GM21423 (cell line): ENCODE results near the gene CABLES2.

Experiments
- ATAC-seq: cut with Tn5 transposase; IDR thresholded peaks from one replicate; pipeline ENCODE4 v1.9.1; 2021; ENCODE audit warnings: mild to moderate bottlenecking, moderate library complexity; ENCODE audit not compliant: unreplicated experiment

CABLES2 gene

DNA sequence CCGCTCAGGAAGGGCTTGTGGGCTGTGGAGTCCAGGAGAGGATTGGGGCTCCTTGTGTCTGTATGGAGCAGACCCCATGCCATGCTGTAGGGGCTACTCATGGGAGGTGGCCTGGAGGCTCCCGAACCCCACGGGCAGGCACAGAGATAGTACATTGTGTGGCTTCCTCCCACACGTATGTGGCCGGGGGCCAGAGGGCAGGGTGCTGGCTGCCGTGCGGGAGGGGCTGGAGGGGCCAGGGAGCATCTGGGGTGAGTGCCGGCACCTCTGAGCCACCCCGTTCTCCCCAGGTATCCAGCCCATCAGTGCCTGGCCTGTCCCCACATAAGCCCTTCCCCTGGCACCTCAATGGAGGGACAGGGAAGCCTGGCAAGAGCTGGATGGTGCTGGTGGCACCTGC, 12.7 kb upstream of the CABLES2 start:
- ATAC-seq, result no peak

DNA sequence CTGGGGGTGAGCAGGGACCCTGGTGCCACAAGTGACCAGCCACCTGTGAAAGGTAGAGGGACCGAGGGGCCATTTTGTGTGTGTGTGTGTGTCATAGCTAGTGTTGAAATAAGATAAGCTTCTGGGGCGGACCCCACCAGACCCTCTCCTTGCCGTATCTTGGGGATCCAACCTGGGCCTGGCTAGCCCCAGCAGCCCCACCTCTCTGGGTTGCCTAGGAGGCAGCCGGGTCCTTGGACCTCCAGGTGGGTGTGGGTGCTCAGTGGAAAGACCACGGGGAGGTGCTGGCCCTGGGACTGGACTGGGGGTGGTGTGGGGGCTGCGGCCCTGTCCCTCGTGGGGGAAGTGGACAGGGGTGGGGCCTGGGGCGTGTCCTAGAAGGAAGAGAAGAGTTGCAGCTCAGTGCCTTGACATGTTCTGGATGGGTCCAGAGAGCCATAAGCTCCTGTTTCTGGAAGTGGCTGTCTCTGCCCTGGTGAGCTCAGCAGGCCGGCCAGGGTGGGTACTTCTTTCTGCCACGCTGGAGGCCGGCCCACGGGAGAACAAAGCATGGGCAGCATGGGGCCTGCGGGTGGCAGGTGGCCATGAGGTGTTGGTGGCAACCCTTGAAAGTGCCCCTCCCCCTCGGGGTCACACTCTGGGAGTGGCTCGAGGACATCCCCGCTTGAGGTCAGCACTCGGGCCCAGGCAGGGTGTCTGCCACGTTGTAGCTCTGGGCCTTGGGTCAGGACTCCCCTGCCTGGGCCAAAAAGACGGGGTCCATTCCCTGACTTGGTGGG, 11.8 kb upstream of the CABLES2 start:
- ATAC-seq, result no peak

DNA sequence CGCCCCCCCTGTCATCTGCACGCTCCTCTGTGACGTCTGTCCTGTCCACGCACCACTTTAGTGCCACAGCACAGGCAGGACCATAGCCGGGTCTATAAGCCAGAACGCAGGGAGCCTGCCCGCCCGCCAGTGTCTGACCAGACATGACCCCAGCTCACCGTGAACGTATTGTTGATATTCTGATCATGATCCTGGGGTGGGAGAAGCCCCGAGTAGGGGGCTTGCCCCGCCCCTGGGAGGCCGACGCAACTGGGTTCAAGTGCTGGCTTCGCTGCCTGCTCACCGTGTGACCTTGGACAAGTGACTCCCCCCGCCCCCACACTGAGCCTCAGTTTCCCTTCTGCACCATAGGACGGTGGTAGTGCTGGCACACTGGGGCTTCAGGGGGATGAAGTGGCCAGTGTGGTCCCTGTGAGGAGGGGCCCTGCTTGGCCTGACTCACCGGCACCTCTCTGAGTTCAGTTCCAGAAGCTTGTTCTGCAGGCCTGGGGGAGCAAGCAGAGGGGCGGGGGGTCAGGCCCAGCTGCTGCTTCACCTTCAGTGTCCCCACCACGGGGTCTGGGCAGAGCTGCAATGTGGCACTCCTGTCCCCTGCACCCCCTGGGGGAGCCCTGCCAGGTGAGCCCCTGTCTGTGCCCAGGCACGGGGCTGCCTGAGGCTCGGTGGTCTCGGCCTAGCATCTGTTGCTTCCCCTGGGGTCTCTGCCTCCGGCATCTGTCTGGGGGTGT, 11.1 kb upstream of the CABLES2 start:
- ATAC-seq, result no peak

DNA sequence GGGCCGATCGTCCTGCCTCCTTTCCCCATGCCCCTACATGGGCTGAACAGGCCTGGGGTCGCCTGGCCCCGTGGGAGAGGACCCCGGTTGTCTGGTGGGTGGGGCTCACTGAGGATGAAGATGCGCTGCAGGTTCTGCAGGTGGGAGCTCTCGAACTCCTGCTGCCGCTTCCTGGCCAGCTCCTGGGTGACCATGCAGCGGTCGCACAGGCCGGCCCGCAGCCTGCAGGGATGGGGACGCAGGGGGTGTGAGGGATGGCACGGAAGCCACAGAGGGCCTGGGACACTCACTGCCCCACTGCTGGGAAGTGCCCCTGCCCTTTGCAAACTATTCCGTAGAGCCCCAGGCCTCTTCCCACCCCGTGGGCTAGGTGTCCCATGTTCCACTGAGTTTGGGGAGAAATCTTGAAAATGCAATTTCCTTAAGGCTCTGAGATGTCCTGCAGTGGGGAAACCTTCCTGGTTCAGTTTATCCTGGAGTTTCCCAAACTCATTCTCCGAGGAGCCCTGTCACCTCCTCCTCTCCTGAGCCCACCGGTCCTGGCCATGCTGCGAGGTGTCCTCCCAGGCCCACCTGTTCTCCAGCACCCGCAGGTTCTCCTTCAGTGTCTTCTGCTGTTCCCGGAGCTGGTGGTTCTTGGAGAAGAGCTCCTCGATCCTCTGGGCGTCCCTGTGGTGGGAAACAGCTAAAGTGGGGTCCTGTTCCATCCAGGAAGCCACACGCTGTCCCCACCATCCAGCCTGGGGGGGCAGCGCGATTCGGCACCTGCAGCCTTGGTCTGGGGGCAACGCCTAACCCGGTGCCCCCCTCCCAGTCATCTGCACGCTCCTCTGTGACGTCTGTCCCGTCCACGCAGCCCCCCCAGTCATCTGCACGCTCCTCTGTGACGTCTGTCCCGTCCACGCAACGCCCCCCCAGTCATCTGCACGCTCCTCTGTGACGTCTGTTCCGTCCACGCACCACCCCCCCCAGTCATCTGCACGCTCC, 9.9 kb upstream of the CABLES2 start:
- ATAC-seq, result no peak

DNA sequence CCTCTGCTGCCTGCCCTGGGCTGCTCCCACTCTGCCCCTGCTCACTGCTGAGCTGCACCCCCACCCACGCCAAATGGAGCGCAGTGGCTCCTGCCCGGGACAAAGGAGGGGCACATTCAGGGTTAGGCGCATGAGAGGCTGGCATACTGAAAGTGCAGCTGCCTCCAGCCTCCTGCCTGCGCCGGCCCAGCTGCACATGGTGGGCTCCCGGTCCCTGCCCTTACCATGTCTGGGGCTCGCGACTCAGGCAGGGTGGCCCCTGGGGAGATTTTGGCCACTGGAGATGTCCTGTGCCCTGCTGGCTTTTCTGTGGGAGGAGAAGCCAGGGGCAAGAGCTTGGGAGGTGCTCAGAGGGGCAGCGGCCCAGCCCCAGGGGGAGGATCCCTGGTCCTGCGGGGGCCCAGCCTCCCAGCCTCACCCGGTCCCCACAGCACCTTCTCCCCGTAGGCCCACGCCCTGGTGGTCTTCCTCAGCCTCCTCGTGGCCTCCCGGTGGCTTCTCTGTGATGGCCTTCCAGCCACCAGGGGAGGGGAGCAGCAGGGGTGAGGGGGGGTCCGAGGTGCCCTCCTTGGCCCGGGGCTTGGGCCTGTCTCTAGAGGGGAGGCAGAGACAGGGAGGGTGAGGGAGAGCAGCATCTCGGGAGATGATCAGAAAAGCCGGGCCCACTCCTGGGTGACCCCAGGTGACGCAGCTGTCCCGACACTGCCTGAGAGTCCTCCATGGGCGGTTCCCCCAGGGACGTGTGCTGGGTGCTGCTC, 8.4 kb upstream of the CABLES2 start:
- ATAC-seq, result no peak

DNA sequence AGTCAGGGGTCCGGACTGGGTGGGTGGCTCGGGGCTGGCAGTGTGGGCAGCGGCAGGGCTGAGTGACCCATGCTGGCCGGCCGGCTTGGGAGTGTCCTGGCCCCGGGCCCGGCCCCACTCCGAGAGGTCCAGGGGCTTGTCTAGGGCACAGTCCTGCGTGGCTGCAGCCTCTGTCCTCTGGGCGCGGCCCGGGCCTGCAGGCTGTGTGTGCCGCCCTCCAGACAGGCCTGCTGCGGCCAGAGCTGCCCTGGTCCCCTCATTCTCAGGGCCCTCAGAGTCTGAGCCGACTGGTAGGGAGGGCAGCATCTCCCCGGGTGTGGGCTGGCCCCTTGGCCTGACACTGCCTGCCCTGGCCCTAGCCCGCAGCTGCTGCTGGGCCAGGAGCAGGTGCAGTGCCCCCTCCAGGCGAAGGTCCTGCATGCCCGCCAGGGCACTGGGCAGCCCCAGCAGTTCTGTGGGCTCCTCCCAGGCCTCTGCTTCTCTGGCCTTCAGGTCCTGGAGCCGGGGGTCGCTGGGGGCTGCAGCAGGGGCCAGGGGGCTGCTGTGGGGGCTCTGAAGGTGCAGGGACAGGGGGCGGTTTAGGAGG, 6.9 kb upstream of the CABLES2 start:
- no peak for ATAC-seq

DNA sequence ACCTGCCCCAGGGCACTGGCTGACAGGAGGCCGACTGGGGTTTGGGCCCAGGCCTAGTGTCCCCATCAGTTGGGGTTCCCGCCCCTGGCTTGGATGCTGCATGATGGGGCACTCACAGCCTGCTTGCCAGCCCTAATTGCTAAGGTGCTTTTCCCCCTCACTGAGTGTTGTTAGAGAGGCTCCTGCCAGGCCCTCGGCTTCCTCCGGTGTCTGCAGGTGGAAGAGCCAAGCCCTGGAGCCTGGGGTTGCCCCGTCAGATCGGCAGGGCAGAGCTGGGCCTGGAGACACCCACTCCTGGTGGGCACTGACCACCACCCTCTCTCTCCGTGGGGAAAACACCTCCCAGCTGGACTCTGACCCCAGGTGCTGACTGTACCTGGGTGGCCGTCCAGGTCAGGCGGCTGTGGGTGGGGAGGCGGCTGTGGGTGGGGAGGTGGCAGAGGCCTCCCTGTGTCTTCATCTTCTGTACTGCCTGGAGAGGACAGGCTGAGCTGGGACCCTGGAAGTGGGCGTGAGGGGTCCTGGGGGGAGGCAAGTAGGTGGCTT, 6.0 kb upstream of the CABLES2 start:
- no peak for ATAC-seq

DNA sequence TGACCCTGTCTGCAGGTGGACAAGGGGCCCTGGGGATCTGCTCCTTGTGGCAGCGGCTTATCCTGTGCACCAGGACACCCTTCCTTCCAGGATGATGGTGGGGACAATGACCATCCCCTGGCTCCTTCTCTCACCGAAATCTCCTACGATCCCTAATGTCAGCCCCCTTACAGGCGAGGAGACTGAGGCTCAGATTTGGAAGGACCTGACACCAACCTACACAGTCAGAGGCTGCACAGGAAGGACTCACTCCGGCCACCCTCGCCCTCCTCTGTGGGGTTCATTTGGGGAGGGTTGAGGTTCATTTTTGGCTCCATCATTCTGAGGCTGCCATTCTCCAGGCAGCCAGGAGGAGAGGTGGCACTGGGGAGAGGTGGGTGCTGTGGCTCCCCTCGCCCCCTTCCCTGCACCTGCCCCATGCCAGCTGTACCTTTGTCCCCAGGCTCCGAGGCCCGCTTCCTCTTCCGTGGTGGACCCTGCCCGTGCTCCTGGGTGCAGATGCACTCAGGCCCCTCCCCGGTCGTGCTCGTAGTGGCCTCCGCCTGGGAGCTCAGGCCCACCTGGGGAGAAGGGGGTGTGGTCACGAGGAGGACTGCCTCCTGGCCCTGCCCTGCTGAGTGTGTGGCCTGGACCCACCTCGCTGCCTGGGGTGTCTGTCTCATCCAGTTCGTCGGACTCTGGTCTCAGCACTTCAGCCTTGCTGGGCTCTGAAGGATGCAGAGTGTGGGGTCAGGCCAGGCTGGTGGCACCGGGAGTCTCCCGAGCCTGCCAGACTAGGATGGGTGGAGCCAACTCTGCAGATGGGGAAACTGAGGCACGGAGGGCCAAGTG, 5.3 kb upstream of the CABLES2 start:
- no peak for ATAC-seq

DNA sequence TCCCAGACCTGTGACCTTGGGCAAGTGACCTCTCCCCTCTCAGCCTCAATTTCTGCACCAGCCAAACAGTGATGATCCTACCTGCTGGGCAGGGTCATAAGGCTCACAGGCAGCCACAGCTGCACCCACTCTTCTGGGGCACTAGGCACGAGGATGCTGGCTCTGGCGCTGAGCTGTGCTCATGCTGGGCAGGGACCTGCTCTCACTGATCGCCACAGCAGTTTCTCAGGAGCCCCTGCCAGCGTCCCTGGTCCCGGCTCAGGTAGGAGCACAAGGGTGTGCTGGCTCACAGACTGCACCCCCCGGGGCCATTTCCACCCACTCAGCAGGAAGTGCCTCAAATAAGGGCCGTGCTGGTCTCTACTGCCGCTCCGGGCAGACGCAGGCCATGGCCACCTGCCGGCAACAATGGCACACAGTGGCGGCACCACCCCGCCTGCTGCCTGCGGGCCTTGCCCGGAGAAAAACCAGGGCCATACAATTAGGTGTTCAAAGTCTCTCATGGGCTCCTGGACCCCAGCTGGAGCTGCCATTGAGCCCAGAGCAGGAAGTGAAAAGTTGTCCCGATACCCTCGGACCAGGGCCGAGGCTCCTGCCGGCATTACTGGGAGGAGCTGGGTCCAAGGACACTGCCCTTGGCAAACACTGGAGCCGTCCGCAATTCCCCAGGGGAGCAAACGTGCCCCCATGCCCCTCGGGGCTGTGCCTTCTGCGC, 4.6 kb upstream of the CABLES2 start:
- no peak for ATAC-seq

DNA sequence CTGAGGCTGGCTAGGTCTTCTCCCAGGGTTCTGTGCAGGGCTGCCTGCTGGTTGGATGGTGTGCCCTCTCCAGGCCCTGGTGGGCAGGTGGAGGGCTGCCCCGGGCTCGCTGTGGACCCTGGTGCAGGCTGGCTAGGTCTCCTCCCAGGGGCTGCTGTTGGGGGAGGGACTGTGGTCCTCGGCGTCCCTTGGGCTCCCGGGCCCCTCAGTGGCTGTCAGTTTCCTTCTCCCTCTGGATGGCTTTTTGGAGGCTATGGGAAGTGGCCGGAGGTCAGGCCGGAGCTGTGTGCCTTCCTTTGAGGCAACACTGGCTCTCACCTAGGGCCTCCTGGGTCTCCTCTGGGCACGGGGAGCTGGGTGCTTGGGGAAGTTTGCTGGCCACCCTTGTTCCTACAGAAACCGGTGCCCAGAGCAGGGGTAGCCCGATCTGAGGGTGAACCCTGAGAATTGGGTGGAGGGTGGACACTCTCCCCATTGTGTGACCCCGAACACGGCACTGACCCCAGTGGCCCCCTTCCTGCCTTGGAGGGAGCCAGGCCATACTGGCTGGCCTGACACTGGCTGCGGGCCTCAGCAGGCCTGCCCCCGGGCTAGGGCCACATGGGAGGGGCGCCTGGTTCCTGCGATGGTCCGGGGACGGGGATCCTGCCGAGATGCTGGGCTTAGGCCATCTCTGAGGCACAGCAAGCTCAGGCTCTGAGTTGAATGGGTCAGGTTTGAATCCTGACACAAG, 3.8 kb upstream of the CABLES2 start:
- ATAC-seq, result no peak

DNA sequence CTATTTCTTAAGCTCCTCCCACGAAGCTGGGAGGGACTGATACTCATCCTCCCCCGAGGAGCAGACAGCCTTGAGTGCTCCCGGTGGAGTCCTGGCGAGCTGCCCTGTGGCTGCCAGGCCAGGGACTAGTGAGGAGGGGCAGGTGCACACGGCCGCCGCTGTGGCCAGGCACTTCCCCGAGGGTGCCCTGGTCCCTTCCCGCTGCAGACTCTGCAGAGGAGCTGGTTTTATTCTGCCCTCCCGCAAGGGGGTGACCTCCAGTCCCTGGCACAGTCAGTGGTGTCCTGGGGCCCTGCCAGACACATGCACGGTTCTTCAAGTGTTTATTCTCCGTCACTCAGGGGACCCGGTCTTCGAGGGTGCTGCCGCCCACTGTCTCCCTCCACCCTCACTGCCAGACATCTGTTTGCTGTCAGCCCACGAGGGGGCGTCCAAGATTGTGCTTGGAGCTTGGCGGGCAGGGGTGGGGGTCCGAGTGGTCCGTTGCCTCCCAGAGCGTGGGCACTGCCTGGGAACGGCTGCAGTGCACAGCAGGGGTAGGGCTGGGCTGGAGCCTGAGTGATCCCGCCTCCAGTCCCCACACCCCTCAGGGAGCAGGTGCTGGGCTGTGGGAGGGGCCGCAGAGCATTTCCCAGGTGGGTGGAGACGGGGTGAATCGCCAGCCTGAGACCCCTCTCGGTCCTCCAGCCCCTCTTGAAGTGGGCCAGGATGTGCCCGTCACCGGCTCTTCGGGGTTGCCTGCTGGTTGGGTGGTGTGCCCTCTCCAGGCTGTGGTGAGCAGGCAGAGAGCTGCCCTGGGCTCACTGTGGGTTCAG, 3.1 kb upstream of the CABLES2 start:
- no peak for ATAC-seq

DNA sequence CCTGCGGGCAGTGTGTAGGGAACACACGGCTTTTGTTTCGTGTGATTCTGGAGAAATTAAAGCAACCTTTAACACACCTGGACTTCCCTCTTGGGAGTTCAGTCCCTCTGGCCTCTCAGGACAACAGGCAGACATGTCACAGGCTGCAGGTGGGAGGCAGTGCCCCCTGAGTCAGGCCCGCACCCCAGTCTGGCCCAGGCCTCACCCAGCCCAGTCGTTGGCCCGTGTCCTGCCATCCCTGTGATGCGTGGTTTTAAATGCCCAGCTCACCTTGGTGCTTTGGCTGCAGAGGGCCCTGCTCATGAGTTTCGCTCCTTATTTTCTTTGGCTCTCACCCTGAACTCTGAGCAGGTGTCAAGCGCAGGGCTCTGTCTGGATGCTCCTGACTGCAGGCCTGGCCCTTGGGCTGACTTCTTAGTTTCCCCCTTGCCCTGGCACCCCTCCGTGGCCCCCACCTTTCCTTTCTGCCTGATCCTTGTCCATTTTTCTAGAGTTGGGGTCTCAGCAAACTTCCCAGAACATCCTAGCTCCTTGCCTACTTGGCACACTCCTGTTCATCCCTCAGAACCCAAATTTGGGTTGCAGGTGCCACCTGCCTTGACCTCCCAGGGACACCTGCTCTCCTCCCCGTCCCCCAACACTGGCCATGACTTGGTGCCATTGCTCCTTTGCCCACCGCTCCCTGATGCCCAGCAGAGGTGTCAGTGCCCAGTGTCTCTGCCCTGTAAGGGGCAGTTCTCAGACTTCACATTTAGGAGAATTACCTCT, 2.2 kb upstream of the CABLES2 start:
- no peak for ATAC-seq

DNA sequence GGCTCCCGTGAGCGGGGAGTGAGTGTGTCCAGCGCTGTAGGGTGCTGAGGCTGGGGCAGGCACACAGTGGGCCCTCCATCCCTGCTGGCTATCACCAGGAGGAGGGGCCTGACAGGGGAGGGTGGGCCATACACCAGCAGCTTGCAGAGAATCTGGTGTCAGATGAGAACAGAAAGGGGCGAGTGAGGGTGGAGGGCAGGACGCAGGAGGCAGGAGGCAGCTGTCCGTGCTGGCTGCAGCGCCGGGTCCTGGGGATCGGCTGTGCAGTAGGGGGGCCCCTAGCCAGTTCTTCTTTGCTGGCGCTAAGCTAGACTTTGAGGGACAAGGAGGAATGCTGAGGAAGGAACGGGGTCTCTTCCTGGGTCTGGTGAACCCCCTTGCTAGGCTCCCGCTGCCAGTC, 1.6 kb upstream of the CABLES2 start:
- no peak for ATAC-seq

DNA sequence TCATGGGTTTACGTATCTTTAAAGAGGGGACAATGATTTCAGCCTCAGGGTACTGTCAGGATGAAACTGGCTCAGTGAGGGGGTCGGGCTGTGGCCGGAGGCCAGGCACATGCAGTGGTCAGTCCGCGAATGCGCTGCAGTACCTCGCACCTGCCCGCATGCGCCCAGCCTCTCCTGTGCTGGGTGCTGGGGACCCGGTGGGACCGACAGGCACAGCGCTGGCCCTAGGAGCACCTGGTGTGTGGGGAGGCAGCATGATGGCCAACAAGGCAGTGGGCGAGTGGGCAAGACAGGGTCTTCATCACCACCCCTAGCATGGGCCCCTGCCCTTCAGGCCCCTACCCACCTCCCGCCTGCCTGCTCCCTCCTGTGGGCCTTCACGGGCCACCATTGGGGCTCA, 970 bp upstream of the CABLES2 start:
- ATAC-seq, result no peak

DNA sequence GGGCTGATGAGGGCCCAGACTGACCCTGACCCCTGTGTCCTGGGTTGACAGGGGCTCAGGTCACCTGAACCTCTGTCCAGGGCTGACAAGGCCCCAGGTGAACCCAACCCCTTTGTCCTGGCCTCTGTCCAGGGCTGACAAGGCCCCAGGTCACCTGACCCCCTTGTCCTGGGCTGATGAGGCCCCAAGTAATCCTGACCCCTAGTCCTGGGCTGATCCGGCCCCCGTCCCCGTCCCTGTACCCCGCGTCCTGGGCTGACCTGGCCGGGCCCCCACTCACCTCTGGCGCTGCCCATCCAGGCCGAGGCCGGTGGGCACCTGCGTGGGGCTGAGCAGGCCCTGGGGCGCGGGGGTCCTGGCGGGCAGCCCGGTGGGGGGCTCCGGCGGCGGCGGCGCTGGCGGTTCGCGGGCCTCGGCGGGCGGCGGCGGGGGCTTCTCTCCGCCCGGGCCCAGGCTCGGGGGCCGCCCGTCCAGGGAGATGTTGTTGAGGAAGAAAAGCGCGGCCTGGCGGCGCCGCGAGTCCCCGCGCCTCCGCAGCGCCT, 379 bp downstream of the CABLES2 start:
- peak; percentile 1 for ATAC-seq

DNA sequence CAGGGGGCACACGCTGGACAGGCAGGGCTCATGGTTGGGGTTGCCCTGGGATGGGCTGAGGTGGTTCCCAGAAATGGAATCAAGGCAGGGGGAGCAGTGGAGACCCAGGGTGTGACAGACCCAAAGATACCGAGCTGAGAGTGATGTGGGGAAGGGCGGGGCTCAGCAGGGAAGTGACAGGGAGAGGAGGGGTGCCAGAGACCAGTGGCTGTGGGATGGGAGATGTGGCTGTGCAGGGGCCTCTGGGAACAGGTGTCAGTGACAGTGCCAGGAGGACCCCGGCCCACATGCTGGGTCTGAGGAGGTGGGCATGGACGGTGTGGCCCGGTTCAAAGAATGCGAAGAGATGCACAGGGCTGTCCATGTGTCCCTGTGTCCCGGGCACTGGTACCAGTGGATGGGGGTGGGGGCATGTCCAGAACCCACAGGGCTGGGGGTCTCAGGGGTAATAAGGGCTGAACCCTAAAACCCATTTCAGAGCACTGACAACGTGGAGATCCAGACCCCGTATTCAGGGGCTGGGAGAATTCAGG, 1.0 kb downstream of the CABLES2 start:
- no peak for ATAC-seq
